HG02763 (cell line): ENCODE data around the gene LITAFD.
"Not testable (repeated sequence)": the region's sequence is repeated elsewhere in the genome, so short reads cannot be mapped to it uniquely, and the experiment has no call there.

Experiments used
- ATAC-seq: cut with Tn5 transposase; IDR thresholded peaks from one replicate; pipeline ENCODE4 v1.9.1; 2021; ENCODE audit warnings: mild to moderate bottlenecking, moderate library complexity; ENCODE audit not compliant: unreplicated experiment

LITAFD gene

DNA sequence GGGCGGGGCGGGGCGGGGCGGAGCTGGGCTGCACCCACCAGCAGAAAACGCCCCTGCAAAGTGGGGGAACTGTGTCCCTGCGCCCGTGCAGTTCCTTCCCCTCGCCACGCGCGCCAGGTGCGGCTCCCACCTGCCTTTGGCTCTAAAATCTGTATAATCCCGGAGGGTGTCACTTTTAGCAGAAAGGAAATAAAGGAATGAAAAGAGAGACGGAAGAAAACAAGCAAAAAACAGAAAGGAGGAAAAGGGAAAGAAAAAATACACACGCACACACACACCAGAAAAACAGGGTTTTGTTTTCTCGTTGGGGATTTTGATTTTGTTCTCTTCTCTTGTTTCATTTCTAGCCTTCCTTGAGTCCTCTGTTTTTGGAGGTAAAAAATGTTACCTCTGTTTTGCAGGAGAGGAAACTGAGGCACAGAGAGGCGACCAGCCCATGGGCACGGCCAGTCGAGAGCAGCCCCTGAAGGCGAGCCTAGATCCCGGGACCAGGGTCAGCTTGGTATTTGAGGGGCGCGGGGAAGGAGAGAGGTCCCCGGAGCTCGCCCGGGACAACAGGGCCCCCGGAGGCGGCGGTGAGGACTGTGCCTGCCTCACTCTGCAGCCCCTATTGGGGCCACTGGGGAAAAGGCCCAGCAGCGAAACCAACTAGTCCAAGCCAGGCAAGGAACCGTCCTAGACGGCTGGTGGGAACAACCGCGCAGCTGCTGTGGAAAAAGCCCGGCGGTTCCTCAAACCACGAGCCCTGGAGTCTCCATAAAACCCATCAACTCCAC is 12.8 kb upstream of the LITAFD start:
- no peak for ATAC-seq

DNA sequence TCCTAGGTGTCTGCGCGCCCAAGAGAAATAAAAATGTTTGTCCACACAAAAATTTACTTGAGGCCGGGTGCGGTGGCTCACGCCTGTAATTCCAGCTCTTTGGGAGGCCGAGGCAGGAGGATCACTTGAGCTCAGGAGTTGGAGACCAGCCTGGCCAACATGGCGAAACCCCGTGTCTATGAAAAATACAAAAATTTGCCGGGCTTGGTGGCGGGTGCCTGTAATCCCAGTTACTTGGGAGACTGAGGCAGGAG is 12.2 kb upstream of the LITAFD start:
- not testable (repeated sequence) for ATAC-seq

DNA sequence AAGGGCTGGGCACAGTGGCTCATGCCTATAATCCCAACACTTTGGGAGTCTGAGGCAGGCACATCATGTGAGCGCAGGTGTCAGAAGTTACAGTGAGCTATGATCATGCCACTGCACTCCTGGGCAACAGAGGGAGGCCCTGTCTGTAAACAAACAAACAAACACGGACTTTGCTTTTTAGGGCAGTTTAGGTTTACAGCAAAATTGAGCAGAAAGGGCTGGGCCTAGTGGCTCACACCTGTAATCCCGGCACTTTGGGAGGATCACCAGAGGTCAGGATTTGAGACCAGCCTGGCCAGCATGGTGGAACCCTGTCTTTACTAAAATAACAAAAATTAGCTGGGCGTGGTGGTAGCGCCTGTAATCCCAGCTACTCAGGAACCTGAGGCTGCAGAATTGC is 10.1 kb upstream of the LITAFD start:
- ATAC-seq = no peak

DNA sequence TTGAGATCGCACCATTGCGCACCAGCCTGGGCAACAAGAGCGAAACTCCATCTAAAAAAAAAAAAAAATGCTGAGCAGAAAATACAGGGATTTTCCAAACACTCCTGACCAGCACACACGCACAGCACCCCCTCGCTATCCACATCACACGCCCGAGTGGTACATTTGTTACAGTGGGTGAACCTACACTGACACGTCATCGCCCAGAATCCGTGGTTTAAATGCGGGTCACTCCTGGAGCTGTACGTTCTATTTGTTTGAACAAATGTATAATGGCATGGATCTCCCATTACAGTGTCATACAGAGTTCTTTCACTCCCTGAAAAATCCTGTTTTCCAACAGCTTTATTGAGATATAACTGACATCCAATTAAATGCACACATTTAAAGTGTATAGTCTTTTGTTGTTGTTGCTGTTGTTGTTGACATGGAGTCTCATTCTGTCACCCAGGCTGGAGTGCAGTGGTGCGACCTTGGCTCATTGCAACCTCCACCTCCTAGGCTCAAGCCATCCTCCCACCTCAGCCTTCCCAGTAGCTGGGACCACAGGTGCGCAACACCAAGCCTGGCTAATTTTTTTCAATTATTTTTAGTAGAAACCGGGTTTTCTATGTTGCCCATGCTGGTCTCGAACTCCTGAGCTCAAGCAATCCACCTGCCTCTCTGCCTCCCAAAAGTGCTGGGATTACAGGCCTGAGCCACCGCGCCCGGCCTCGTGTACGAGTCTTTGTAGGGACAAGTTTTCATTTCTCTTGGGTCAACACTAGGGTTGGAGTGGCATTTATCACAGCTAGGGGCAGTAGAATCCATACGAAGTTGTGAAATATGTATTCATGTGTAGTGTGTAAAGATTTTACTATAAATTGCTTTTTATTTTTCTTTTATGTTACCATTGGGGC is 8.9 kb upstream of the LITAFD start:
- ATAC-seq = no peak

DNA sequence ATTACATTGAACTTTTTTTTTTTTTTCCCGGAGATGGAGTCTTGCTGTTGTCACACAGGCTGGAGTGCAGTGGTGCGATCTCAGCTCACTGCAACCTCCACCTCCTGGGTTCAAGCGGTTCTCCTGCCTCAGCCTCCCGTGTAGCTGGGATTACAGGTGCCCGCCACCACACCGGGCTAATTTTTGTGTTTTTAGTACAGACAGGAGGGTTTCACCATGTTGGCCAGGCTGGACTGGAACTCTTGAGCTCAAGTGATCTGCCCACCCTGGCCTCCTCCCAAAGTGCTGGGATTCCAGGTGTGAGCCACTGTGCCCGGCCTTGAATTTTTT is 8.3 kb upstream of the LITAFD start:
- ATAC-seq = not testable (repeated sequence)

DNA sequence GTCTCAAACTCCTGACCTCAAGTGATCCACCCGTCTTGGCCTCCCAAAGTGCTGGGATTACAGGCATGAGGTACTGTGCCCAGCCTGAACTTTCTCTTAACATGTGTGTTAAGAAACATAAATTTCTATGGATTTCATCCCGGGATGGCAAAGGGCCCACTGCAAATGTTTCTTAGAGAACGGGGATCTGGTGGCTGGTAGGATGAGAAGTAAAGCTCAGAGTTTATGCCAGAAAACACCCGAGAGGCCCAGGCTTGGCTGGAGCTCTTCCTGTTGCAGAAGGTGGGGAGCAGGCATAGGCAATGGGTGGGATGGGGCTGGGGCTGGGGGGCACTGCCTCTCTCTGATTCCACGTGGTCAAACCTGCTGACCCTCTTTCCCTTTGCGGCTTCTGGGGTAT is 7.8 kb upstream of the LITAFD start:
- ATAC-seq = no peak

DNA sequence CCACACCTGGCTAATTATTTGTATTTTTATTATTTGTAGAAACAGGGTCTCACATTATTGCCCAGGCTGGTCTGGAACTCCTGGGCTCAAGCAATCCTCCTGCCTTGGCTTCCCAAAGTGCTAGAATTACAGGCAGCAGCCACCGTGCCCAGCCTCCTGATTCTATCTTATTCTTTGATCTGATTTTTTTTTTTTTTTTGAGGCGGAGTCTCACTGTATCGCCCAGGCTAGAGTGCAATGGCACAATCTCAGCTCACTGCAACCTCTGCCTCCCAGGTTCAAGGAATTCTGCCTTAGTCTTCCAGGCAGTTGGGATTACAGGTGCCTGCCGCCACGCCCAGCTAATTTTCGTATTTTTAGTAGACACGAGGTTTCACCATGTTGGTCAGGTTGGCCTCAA is 6.8 kb upstream of the LITAFD start:
- not testable (repeated sequence) for ATAC-seq

DNA sequence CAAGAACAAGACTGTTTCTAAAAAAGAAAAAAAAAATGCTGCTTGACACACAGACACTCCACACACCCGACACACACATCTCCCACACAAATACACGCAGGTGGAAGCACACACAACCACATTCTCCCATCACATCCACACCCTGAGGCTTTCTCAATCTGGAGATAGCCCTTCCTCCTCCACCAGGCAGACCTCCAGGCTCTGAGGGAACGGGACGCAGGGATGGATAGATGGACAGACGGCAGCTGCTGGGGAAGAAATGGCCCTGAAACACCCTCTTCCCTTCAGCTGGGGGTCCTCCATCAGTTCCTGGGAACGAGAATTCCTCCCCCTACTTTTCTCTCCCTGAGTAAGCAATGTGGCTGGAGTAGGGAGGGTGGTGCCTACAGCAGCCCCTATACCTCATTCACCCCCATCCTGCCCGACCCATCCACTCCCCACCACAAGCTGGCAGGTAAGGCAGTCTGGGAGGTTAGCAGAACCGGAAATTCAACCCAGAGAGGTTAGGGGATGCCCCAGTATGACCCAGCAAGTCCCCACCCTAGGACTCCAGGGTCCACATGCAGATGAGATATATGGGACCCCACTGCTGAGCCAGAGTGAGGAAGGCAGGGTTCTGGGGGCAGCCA is 4.1 kb upstream of the LITAFD start:
- ATAC-seq = no peak

DNA sequence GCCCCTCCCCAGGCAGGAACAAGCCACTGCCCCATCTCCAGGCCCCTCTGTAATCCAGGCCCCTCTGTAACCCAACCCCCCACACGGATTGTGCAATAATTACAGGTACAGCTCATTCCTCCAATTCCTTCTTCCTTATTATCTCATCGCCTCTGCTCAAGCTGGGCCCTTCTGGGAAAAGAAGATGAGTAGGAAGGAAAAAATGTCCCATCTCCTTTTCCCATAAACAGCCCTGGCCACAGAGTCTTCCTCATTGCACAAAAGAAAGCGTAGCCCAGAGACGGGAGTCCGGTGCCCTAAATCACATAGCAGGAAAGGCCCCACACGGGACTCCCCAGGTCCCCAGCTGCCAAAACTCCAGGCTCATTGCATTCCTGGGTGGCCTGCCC is 3.6 kb upstream of the LITAFD start:
- ATAC-seq = no peak

DNA sequence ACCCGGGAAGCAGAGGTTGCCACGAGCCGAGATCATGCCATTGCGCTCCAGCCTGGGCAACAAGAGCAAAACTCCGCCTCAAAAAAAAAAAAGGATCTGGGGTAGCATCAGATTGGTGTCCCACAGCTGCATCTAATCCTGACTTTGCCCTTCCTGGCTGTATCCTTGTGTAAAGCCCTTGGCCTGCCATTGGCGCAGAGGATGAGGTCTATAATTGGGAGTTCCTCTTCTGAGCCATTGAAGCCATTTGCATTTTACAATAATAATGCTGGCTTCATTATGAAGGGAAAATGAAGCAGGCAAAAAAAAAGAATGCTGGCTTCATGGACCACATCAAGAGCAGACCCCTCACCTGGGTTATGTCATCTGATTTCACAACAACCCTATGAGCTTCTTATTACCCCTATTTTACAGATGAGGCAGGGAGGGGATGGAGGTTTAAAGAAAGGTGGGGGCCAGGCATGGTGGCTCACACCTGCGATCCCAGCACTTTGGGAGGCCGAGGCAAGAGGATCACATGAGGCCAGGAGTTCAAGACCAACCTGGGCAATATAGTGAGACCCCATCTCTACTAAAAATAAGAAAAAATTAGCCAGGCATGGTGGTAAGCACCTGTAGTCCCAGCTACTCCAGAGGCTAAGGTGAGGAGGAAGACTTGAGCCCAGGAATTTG is 1.2 kb upstream of the LITAFD start:
- ATAC-seq = no peak

DNA sequence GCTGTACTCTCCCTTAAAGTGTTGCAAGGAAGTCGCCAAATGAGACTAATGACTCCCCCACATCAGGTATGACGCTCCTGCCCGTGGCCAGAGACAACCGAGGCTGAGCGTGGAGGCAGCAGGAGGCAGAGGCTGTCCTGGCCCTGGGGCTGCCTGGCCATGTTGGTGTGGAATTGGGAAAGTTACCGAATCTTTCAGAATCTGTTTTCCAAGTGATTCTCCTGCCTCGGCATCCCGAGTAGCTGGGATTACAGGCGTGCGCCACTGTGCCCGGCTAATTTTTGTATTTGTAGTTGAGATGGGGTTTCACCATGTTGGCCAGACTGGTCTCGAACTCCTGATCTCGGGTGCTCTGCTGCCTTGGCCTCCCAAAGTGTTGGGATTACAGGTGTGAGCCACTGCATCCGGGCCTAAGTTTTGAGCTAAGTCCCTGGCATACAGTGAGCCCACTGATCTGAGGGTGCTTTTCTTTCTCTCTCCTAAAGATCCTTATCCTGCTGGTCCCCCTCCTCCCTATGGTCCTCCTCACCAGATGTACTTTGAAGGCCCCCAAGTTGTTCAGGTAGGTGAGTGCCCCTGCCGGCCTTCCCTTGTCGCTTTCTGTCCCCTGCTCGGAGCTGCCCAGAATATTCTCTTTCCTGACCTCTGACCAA is 700 bp downstream of the LITAFD start:
- no peak for ATAC-seq

DNA sequence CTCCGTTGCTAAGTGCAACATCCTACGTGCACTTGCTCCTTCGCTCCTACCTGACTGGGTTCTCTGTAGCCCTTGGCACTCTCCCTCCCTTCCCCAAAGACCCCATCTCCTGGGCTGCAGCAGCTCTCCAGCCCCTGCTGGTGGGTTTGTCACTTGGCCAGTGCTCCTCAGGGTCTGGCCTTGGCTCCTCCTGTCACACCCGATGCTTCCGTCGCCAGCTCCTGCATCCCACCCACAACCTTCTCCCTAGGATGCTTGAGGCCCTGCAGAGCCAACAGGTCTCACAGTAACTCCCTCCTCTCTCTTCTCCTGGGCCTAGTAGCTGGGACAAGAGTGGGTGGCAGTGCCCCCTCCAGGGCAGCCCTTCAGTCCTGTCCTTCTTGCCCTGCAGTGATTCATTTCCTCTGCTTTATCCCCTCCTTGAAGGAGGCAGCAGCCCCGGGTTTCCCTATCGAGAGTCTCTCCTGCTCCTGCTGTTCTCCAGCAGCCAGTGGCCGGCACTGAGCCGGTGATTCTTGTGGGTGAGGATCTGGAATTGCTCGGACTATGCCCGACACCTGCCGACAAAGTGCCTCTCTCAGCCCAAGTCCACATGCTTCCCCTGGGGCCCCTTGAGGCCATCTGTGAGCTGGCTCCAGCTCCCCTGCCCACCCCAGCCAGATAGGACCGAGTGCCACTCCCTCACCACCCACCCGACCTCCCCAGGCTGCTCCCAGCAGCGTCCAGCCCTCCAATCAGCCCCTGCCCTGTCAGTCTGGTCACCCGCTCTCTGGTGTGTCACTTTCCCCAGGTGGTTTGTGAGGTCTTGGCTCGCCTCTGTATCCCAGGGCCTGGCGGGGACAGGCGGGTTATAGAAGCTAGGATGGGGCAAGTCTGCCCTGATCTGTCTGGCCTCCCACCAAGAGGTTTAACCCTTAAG is 3.8 kb downstream of the LITAFD start:
- ATAC-seq = no peak

DNA sequence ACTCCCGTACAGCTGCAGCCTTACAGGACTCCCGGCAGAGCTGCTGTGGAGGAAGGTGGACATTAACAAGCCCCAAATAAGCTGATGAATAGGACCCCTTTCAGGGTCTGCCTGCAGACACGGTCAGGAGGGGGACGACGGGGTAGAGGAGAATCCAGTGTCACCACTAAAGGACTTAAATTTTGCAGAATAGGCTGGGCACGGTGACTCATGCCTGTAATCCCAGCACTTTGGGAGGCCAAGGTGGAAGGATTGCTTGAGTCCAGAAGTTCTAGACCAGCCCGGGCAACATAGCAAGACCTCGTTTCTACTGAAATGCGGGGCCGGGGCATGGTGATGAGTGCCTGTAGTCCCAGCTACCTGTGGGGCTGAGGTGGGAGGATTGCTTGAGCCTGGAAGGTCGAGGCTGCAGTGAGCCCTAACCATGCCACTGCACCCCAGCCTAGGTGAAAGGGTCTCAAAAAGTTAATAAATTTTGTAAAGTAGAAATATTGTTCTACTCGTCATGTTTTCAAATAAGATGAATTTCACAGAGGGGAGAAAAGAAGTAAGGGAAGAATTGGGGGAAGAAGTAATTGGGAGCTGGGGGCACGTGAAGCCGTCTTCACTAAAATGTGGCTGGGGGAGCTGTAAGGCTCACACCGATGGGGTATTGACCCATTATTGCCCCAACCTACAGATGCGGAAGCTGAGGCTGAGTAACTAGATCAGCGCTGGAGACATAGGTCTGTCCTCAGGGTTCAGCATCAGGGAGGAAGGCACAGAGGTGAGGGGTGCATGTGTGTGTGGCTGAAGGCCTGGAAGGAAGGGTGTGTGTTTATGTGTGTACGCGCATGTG is 4.7 kb downstream of the LITAFD start:
- ATAC-seq = no peak

DNA sequence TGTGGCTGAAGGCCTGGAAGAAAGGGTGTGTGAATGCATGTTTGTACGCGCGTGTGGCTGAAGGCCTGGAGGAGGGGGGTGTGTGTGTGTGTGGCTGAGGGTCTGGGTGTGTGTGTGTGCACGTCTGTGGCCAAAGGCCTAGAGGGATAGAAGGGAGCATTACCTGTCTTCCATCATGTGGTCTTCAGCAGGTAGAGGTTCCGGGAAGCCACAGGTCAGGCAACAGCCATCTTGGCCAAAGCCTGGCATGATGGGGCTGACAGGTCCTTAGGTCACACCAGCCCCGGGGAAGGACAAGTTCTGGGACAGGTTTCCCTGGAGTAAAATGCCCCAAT is 5.2 kb downstream of the LITAFD start:
- ATAC-seq = no peak

DNA sequence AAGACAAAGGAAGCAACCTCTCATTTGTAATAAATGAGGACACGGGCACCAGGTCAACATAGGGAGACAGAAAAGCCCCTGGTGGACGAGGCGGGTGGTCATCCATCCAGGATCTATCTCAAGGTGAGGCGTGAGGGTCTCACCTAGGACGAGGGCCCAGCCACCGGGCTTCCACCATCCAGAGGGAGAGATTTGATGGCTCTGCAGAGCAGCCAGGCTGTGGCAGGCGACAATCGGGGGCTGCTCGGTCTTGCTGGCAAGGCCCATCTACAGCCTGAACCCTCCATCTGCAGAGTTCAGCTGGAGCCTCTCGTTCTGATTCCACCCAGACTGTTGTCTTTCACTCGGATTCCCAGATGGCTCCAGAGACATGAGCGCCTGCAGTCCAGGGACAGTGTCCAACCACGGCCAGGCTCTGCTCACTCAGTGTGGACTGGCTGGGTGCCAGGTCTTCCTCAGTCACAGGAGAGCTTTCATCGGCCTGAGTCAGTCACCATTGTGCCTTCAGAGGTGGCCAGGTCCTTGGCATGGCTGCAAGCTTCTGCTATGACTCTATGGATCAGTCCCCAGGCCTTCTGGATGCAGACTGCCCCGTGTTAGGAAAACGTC is 5.9 kb downstream of the LITAFD start:
- no peak for ATAC-seq

DNA sequence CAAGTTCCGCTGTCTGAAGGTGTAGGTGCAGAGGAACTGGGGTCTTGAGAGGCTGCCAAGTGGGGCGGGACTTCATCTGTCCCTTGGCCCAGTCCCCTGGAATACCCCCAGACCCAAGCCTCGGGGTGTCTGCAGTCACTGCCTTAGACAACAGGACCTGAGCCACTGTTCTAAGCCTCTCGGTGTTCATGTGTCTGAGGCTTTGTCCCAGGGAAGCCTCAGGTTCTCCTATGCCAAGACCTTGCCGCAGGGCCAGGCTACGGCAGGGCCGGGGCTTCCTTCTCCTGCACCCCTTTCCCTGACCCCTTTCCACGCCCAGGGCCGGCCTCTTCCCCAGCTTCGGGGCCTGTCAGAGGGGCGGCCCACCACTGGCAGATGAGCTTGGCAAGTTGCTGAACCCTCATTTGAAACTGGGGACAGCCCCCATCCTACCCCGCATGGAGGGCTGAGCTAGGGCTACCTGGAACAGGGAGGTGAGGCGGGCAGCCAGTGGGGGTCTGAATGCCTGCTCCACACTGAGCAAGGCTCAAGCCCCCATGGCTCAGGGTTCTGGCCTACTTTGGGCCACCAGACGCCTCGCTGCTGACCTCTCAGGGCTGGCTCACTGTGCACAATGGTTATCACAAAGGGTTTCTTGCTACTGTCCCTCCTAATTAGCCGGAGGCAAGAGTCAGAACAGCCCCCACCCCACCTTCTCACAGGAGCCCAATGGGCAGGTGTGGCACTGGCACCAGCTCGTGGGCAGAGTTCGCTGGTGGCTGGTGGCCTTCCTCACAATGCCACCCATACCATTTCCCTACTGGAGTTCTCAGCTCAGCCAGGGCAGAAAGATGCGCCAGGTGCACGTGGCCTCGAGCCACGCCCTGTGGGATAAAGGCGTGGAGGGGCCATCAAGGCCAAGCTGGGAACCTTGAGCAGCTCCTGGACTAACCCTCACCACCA is 7.1 kb downstream of the LITAFD start:
- ATAC-seq = no peak

DNA sequence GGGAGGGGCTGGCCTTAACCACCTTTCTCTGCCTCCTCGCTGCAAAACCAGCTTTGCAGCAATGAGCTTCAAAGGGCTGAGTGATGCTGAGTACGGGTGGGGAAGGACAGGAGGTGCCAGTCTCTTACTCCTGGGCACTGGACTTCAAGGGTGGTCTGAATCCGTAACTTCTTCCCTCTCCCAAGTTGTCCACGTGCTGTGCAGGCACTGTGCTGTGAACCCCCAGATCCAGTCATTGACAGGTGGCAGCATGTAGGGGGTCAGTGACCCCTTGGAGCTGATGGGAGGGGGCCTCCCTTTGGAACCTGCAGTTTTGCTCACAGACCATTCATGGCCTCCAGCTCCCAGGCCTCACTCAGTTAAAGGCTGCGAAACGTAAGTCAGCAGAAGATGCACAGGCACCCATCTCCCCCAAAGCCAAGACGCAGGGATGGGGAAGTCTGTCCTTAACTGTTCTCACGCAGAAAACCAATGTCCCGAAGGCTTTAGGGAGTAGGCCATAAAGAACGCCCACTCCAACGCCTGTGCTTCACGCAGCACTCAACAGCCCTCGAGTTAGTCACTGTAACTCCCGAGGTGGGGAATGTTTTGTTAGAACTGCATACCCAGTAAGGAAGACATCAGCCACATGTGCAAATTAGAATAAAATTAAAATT is 7.9 kb downstream of the LITAFD start:
- ATAC-seq = no peak
